CD14-positive monocyte (primary cell): ENCODE measurements around the gene TRRAP. TPM values are rescaled to one million over a fixed set of nuclear protein-coding genes. Genes with fewer than 3 reads are reported as not detected.

Experiments
- DNase-seq, 3 donors: peaks; one replicate each; pipeline ENCODE4 v3.0.0-alpha.2; 2011 to 2022
- H2AFZ ChIP-seq: 2 replicates; pipeline ENCODE4 v1.6.0; 2012; ENCODE audit warnings: mild to moderate bottlenecking, low read depth, low read length, inconsistent platforms; ENCODE audit not compliant: insufficient read depth, poor library complexity, severe bottlenecking
- H3K27ac ChIP-seq, 2 donors: 1 replicate in 1 of 2; 2 replicates in 1 of 2; pipeline ENCODE4 v1.5.1; 2012 to 2013; ENCODE audit warnings: low read length in 2 of 2, control low read depth in 1 of 2, inconsistent platforms in 1 of 2, low read depth in 1 of 2, mild to moderate bottlenecking in 1 of 2
- H3K27me3 ChIP-seq, 2 donors: one replicate each; pipeline versions ENCODE4 v1.6.0 to v1.6.1; 2011 to 2013; ENCODE audit warnings: low read length in 2 of 2; ENCODE audit not compliant: control insufficient read depth in 2 of 2, insufficient read depth in 2 of 2
- H3K36me3 ChIP-seq, 2 donors: replicated peaks in 1 of 2; 1 replicate in 1 of 2; 2 replicates in 1 of 2; pipeline versions ENCODE4 v1.5.1 to v1.6.1; 2012 to 2013; ENCODE audit warnings: low read length in 2 of 2, control low read depth in 1 of 2, inconsistent platforms in 1 of 2, mild to moderate bottlenecking in 1 of 2; ENCODE audit not compliant: insufficient read depth in 2 of 2, control insufficient read depth in 1 of 2
- H3K4me1 ChIP-seq, 2 donors: 1 replicate in 1 of 2; 2 replicates in 1 of 2; pipeline versions ENCODE4 v1.5.1 to v1.6.1; 2012 to 2013; ENCODE audit warnings: low read length in 2 of 2, control low read depth in 1 of 2, inconsistent platforms in 1 of 2, mild to moderate bottlenecking in 1 of 2, moderate library complexity in 1 of 2; ENCODE audit not compliant: insufficient read depth in 2 of 2, control insufficient read depth in 1 of 2
- H3K4me2 ChIP-seq: replicated peaks from 2 replicates; pipeline ENCODE3; 2012; ENCODE audit warnings: low read length, moderate library complexity, mild to moderate bottlenecking; ENCODE audit not compliant: poor library complexity, severe bottlenecking; ENCODE audit errors: extremely low read depth
- H3K4me3 ChIP-seq, 3 experiments: fragments of 200-600 bp in 1 of 3; sonication (generic) in 1 of 3; replicated peaks in 1 of 3; 1 replicate in 2 of 3; 2 replicates in 1 of 3; pipeline ENCODE4 v1.5.1; 2011 to 2013; ENCODE audit warnings: low read length in 3 of 3, mild to moderate bottlenecking in 3 of 3, control low read depth in 2 of 3, low read depth in 2 of 3, inconsistent platforms in 1 of 3, moderate library complexity in 1 of 3
- H3K79me2 ChIP-seq: 2 replicates; pipeline ENCODE4 v1.6.0; 2012; ENCODE audit warnings: mild to moderate bottlenecking, control low read depth, inconsistent platforms, low read length, moderate library complexity; ENCODE audit not compliant: insufficient read depth
- H3K9ac ChIP-seq: 2 replicates; pipeline ENCODE4 v1.6.0; 2017; ENCODE audit warnings: low read length, mild to moderate bottlenecking; ENCODE audit not compliant: insufficient read depth, poor library complexity, severe bottlenecking
- H3K9me3 ChIP-seq, 2 donors: replicated peaks in 1 of 2; 1 replicate in 1 of 2; 2 replicates in 1 of 2; pipeline versions ENCODE4 v1.5.1 to v1.6.1; 2012 to 2013; ENCODE audit warnings: low read length in 2 of 2, control low read depth in 1 of 2; ENCODE audit not compliant: control insufficient read depth in 1 of 2, insufficient read depth in 1 of 2
- H4K20me1 ChIP-seq: 2 replicates; pipeline ENCODE4 v1.6.0; 2012; ENCODE audit warnings: mild to moderate bottlenecking, low read length, control low read depth, moderate library complexity; ENCODE audit not compliant: insufficient read depth
- H3K27ac Mint-ChIP-seq, 7 donors: one replicate each; pipeline ENCODE4 v1.8.0; 2020; ENCODE audit warnings: mild to moderate bottlenecking in 7 of 7, mixed read lengths in 7 of 7, moderate library complexity in 6 of 7, inconsistent platforms in 2 of 7
- H3K27me3 Mint-ChIP-seq, 3 donors: one replicate each; pipeline ENCODE4 v1.8.0; 2021 to 2022; ENCODE audit warnings: low read depth in 3 of 3, mild to moderate bottlenecking in 3 of 3, mixed read lengths in 3 of 3, moderate library complexity in 3 of 3, inconsistent platforms in 1 of 3
- H3K36me3 Mint-ChIP-seq, 2 donors: one replicate each; pipeline ENCODE4 v1.8.0; 2020; ENCODE audit warnings: mixed read lengths in 2 of 2, inconsistent platforms in 1 of 2, mild to moderate bottlenecking in 1 of 2
- H3K4me1 Mint-ChIP-seq: one replicate; pipeline ENCODE4 v1.8.0; 2020; ENCODE audit warnings: mild to moderate bottlenecking, mixed read lengths
- H3K4me3 Mint-ChIP-seq, 2 donors: one replicate each; pipeline ENCODE4 v1.8.0; 2020; ENCODE audit warnings: mild to moderate bottlenecking in 2 of 2, mixed read lengths in 2 of 2, moderate library complexity in 1 of 2
- H3K9me3 Mint-ChIP-seq, 7 donors: one replicate each; pipeline ENCODE4 v1.8.0; 2020 to 2022; ENCODE audit warnings: mixed read lengths in 7 of 7, mild to moderate bottlenecking in 6 of 7, moderate library complexity in 6 of 7, inconsistent platforms in 2 of 7
- WGBS: methylation state at CpG from one replicate; pipeline ENCODE4 v1.1.5; 2013; ENCODE audit warnings: missing lambda C conversion rate; ENCODE audit not compliant: insufficient coverage; 5-methylcytosine and 5-hydroxymethylcytosine counted together
- intact Hi-C, 2 donors: fragments of 100-400 bp; cut with micrococcal nuclease; formaldehyde crosslinking; loops; one replicate each; pipeline versions ENCODE4 v1.15.0 to v1.15.1; 2023
- polyA plus RNA-seq, 3 donors: library from polyadenylated mRNA; depleted of rRNA in 1 of 3; unstranded in 2 of 3; stranded (reverse) in 1 of 3; fragments of 300-500 nt in 2 of 3; fragments of >200 nt in 1 of 3; fragmentation: Illumina TruSeq in 2 of 3; gene quantifications; 1 replicate in 2 of 3; 2 replicates in 1 of 3; pipeline ENCODE4 v1.2.3, GENCODE V29; 2012 to 2021
- TF ChIP-seq, protein P1 (sequence below): fragments of 200-600 bp; IDR thresholded peaks from one replicate; pipeline ENCODE4 v1.8.0; 2022; ENCODE audit warnings: antibody characterized with exemption, mild to moderate bottlenecking

Gene TRRAP
- polyA plus RNA-seq, 3 donors: 0.67 to 12.2 (median 1.2) TPM

GRCh38 chr7:99004216-99004615 lies 125.9 kb downstream of the TRRAP start:
- 98% methylated on average over 7 of the region's 8 CpGs for WGBS
- Mint-ChIP-seq H3K4me1 (peaks cover 5% of the 10 kb centered on the region), H3K9me3 (no peaks in the 10 kb centered on the region), H3K4me3 (no peak overlapping the region), H3K36me3 (peaks cover 83 to 97% of the 10 kb centered on the region in 2 donors), H3K27me3 (peaks cover 0 to 2% (median 0%) of the 10 kb centered on the region in 3 donors), H3K27ac (no peak overlapping the region)
- no peak for DNase-seq
- H3K27me3 ChIP-seq: no peaks in the 10 kb centered on the region
- H4K20me1 ChIP-seq: no peaks in the 10 kb centered on the region
- no peak overlapping the region for H3K9ac ChIP-seq
- H3K36me3 ChIP-seq: peaks cover 80 to 99% of the 10 kb centered on the region in 2 donors
- intact Hi-C loops: no loop called here
- H3K27ac ChIP-seq: no peak overlapping the region
- H3K4me1 ChIP-seq: no peaks in the 10 kb centered on the region
- H3K4me2 ChIP-seq: no peak overlapping the region
- no peak overlapping the region for H3K4me3 ChIP-seq
- TF ChIP-seq, protein P1, sequence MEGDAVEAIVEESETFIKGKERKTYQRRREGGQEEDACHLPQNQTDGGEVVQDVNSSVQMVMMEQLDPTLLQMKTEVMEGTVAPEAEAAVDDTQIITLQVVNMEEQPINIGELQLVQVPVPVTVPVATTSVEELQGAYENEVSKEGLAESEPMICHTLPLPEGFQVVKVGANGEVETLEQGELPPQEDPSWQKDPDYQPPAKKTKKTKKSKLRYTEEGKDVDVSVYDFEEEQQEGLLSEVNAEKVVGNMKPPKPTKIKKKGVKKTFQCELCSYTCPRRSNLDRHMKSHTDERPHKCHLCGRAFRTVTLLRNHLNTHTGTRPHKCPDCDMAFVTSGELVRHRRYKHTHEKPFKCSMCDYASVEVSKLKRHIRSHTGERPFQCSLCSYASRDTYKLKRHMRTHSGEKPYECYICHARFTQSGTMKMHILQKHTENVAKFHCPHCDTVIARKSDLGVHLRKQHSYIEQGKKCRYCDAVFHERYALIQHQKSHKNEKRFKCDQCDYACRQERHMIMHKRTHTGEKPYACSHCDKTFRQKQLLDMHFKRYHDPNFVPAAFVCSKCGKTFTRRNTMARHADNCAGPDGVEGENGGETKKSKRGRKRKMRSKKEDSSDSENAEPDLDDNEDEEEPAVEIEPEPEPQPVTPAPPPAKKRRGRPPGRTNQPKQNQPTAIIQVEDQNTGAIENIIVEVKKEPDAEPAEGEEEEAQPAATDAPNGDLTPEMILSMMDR: no peak
- no peaks in the 10 kb centered on the region for H3K9me3 ChIP-seq
- no peak overlapping the region for H2AFZ ChIP-seq
- no peaks in the 10 kb centered on the region for H3K79me2 ChIP-seq

GRCh38 chr7:99004781-99005500 lies 126.6 kb downstream of the TRRAP start:
- peaks cover 5% of the 10 kb centered on the region for H3K4me1 Mint-ChIP-seq
- intact Hi-C loops: no loop called here
- DNase-seq: no peak
- no peaks in the 10 kb centered on the region for H4K20me1 ChIP-seq
- no peak overlapping the region for H3K4me2 ChIP-seq
- no peaks in the 10 kb centered on the region for H3K9me3 Mint-ChIP-seq
- peaks cover 81 to 98% of the 10 kb centered on the region in 2 donors for H3K36me3 Mint-ChIP-seq
- WGBS: 97% methylated on average over 26 of the region's 26 CpGs
- H3K4me3 ChIP-seq: no peak overlapping the region
- TF ChIP-seq, protein P1: no peak
- peaks cover 77 to 96% of the 10 kb centered on the region in 2 donors for H3K36me3 ChIP-seq
- H3K27ac ChIP-seq: no peak overlapping the region
- no peaks in the 10 kb centered on the region for H3K9me3 ChIP-seq
- H3K4me1 ChIP-seq: no peaks in the 10 kb centered on the region
- H3K27me3 ChIP-seq: no peaks in the 10 kb centered on the region
- H3K4me3 Mint-ChIP-seq: no peak overlapping the region
- no peak overlapping the region for H3K27ac Mint-ChIP-seq
- H2AFZ ChIP-seq: no peak overlapping the region
- H3K79me2 ChIP-seq: no peaks in the 10 kb centered on the region
- H3K27me3 Mint-ChIP-seq: peaks cover 0 to 2% (median 0%) of the 10 kb centered on the region in 3 donors
- H3K9ac ChIP-seq: no peak overlapping the region
